Stimulated activated naive CD8-positive, alpha-beta T cell treated with anti-CD3 and anti-CD28 coated beads, Interleukin-15, Interleukin-2, amounts not matched to agents 100 ng/mL and 50 ng/mL, for 24 hours (primary cell): Measurements from ENCODE around the gene QSOX1.

Source experiments
- H3K27ac Mint-ChIP-seq: one replicate; pipeline ENCODE4 v1.8.0; 2021; ENCODE audit warnings: mild to moderate bottlenecking, mixed read lengths
- H3K27me3 Mint-ChIP-seq: one replicate; pipeline ENCODE4 v1.8.0; 2021; ENCODE audit warnings: mixed read lengths
- H3K36me3 Mint-ChIP-seq: one replicate; pipeline ENCODE4 v1.8.0; 2021; ENCODE audit warnings: low read depth, mixed read lengths
- H3K4me1 Mint-ChIP-seq: one replicate; pipeline ENCODE4 v1.8.0; 2021; ENCODE audit warnings: low read depth, mixed read lengths
- H3K4me3 Mint-ChIP-seq: one replicate; pipeline ENCODE4 v1.8.0; 2021; ENCODE audit warnings: mild to moderate bottlenecking, mixed read lengths
- H3K9me3 Mint-ChIP-seq: one replicate; pipeline ENCODE4 v1.8.0; 2021; ENCODE audit warnings: mixed read lengths

Gene QSOX1

GRCh38 chr1:180136331-180136967 is 18.2 kb upstream of the QSOX1 start:
- H3K9me3 Mint-ChIP-seq, result peaks cover 7% of the 10 kb centered on the region
- no peak overlapping the region for H3K4me3 Mint-ChIP-seq
- peaks cover 25% of the 10 kb centered on the region for H3K27me3 Mint-ChIP-seq
- no peaks in the 10 kb centered on the region for H3K36me3 Mint-ChIP-seq
- H3K4me1 Mint-ChIP-seq, result peaks cover 6% of the 10 kb centered on the region
- H3K27ac Mint-ChIP-seq, result no peak overlapping the region

DNA sequence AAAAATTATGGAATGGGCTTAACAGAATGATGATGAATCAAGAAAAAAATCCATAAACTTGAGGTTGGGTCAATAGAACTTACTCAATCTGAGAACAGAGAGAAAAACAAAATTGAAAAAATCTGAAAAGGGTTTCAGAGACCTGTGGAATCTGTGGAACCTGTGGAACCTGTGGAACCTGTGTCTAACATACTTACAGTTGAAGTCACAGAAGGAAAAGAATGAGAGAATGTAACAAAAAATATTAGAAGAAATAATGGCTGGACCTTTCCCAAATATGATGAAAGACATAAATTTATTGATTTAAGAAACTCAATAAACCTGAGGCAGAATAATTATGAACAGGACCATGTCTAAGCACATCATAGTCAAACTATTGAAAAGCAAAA is 17.7 kb upstream of the QSOX1 start:
- Mint-ChIP-seq H3K4me1 (peaks cover under 1% of the 10 kb centered on the region), H3K36me3 (no peaks in the 10 kb centered on the region), H3K27ac (no peak overlapping the region), H3K9me3 (peaks cover 7% of the 10 kb centered on the region), H3K4me3 (no peak overlapping the region), H3K27me3 (peaks cover 20% of the 10 kb centered on the region)

DNA sequence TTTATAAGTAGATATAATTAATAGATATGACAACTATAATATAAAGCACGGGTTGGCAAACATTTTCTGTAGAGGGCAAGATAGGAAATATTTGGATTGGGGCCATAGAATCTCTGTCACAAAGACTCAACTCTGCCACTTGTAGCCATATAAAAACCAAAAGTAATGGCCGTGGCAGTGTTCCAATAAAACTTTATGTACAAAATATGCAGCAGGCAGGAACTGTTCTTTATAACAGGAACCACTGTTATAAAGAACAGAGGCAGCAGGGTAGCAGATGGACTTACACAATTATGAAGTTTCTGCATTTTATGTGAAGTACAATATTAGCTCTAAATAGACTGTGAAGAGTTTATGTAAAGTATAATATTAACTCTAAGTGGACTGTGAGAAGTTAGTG is 16.9 kb upstream of the QSOX1 start:
- H3K27ac Mint-ChIP-seq, result no peak overlapping the region
- H3K9me3 Mint-ChIP-seq, result peaks cover 7% of the 10 kb centered on the region
- no peaks in the 10 kb centered on the region for H3K4me1 Mint-ChIP-seq
- peaks cover 19% of the 10 kb centered on the region for H3K27me3 Mint-ChIP-seq
- no peak overlapping the region for H3K4me3 Mint-ChIP-seq
- H3K36me3 Mint-ChIP-seq, result no peaks in the 10 kb centered on the region

- Mint-ChIP-seq H3K4me1 (no peaks in the 10 kb centered on the region), H3K27me3 (peaks cover 12% of the 10 kb centered on the region), H3K27ac (no peak overlapping the region), H3K4me3 (no peak overlapping the region), H3K9me3 (peaks cover 6% of the 10 kb centered on the region), H3K36me3 (no peaks in the 10 kb centered on the region)
These were observed 13.2 kb upstream of the QSOX1 start for GRCh38 chr1:180141381-180141934.

GRCh38 chr1:180143359-180143758 is 11.3 kb upstream of the QSOX1 start:
- H3K4me1 Mint-ChIP-seq, result no peaks in the 10 kb centered on the region
- no peak overlapping the region for H3K27ac Mint-ChIP-seq
- no peak overlapping the region for H3K4me3 Mint-ChIP-seq
- no peaks in the 10 kb centered on the region for H3K9me3 Mint-ChIP-seq
- peaks cover 4% of the 10 kb centered on the region for H3K27me3 Mint-ChIP-seq
- H3K36me3 Mint-ChIP-seq, result no peaks in the 10 kb centered on the region

- Mint-ChIP-seq H3K27me3 (peaks cover 4% of the 10 kb centered on the region), H3K4me3 (no peak overlapping the region), H3K9me3 (no peaks in the 10 kb centered on the region), H3K27ac (no peak overlapping the region), H3K36me3 (no peaks in the 10 kb centered on the region), H3K4me1 (no peaks in the 10 kb centered on the region)
These were observed 9.9 kb upstream of the QSOX1 start for GRCh38 chr1:180144659-180145357.

GRCh38 chr1:180145446-180145845 is 9.2 kb upstream of the QSOX1 start:
- no peak overlapping the region for H3K4me3 Mint-ChIP-seq
- H3K4me1 Mint-ChIP-seq, result no peaks in the 10 kb centered on the region
- no peaks in the 10 kb centered on the region for H3K36me3 Mint-ChIP-seq
- H3K27me3 Mint-ChIP-seq, result peaks cover 4% of the 10 kb centered on the region
- no peaks in the 10 kb centered on the region for H3K9me3 Mint-ChIP-seq
- no peak overlapping the region for H3K27ac Mint-ChIP-seq

- Mint-ChIP-seq H3K27ac (no peak overlapping the region), H3K9me3 (no peaks in the 10 kb centered on the region), H3K4me1 (peaks cover 14% of the 10 kb centered on the region), H3K36me3 (no peaks in the 10 kb centered on the region), H3K27me3 (no peaks in the 10 kb centered on the region), H3K4me3 (no peak overlapping the region)
These were observed 3.7 kb upstream of the QSOX1 start for GRCh38 chr1:180150982-180151381.

DNA sequence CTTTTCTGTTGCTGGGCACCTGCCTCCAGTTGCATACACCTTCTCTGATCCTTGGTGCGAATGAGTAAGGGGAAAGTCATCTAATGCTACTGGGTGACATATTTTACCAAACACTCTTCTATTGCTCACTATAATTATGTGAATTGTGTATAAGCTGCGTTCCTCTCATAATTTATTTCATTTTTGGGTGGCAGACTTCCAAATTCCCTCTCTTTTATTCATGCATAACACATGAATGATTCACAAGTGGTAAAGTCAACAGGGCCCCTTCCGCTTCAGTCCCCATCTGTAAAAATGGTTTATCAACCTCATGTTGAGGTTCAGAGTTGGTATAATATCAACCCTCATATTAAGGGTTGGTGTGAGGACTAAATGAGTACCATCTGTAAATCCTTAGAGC is 3.2 kb upstream of the QSOX1 start:
- Mint-ChIP-seq H3K27ac (no peak overlapping the region), H3K4me3 (no peak overlapping the region)

DNA sequence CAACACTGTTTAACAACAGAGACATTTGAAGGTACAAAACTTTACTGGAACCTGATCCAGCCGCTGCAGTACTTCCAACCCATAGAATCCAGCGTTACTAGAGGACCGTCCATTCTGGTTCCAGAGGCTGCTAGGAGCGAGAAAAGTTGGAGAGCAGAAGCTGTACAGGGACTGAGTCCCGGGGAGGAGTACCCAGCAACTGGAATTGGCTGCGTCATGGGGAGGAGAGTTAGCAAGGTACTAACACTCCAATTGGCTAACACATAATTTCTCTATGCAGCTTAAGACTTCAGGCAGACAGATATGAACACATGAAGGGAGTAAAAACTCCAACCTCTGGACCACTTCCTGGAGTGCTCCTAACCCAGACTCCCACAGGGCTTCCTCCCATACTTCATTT is 2.1 kb upstream of the QSOX1 start:
- Mint-ChIP-seq H3K4me1 (peaks cover 30% of the 10 kb centered on the region), H3K9me3 (no peaks in the 10 kb centered on the region), H3K4me3 (no peak overlapping the region), H3K27me3 (no peaks in the 10 kb centered on the region), H3K27ac (no peak overlapping the region), H3K36me3 (no peaks in the 10 kb centered on the region)

More for the DNA sequence above, 3.2 kb upstream of the QSOX1 start:
- Mint-ChIP-seq H3K9me3 (no peaks in the 10 kb centered on the region), H3K27me3 (no peaks in the 10 kb centered on the region), H3K4me1 (peaks cover 19% of the 10 kb centered on the region), H3K36me3 (no peaks in the 10 kb centered on the region)

DNA sequence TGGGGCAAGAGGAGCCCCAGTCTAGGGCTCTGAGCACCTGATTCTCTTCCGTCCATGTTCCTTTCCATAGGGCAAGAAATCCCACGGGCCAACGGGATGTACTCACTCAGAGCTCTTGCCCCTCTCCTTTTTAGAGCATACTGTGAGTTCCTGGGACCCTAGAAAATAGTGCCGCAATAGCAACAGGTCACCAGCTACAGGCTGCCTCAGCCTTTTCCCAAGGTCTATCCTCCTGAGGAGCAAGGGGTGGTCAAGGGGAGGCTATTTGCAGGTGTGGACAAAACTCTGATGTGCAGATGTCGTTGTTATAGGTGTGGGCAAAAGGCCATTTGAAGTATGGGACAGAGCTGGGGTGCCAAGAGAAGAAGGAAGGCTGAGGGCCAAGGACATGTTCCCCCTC is 1.6 kb upstream of the QSOX1 start:
- Mint-ChIP-seq H3K4me3 (peak overlapping the region; percentile 87), H3K27me3 (no peaks in the 10 kb centered on the region)

DNA sequence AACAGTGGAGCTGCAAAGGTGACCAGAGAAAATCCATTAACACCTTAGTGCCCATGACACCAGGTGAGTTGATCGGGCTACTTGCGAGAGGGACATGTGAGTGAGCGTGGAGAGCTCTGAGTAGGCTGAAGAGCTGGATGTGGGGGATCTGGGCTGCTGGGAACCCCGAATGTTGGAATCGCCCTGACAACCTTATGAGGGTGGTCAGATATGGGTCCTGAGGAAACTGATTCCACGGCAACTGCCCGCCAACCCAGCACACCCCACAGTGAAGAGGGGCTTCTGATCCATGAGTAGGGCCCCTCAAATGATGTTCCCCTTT is 705 bp upstream of the QSOX1 start:
- no peaks in the 10 kb centered on the region for H3K9me3 Mint-ChIP-seq
- H3K36me3 Mint-ChIP-seq, result peaks cover 6% of the 10 kb centered on the region
- peak overlapping the region; percentile 87 for H3K4me3 Mint-ChIP-seq
- peaks cover 33% of the 10 kb centered on the region for H3K4me1 Mint-ChIP-seq
- H3K27me3 Mint-ChIP-seq, result no peaks in the 10 kb centered on the region
- peak overlapping the region; percentile 68 for H3K27ac Mint-ChIP-seq

More for the DNA sequence above, 1.6 kb upstream of the QSOX1 start:
- peaks cover 30% of the 10 kb centered on the region for H3K4me1 Mint-ChIP-seq
- H3K9me3 Mint-ChIP-seq, result no peaks in the 10 kb centered on the region
- H3K36me3 Mint-ChIP-seq, result peaks cover 2% of the 10 kb centered on the region
- peak overlapping the region; percentile 68 for H3K27ac Mint-ChIP-seq

DNA sequence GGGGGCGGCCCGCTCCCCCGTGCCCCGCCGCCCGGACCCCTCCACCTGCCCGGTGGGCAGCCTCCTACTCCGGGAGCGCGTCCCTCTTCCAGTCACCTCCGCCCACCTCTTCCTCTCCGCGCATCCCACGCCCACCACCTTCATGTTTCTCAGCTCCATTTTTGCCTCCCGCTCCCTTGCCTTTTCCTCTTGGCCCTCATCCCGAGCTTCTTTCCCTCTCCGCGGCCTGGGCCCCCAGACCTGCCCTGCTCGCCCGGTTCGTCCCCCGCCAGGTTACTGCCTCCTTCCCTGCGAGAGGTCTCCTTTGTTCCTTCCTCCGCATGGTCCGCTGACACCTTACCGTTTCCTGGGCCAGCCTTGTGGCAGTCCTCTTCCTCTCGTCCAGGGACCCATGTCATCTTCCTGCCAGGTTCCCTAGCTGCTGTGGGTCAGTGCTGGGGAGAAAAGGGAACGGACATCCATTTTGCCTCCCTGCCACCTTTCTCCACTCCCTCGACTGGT is 563 bp downstream of the QSOX1 start:
- no peaks in the 10 kb centered on the region for H3K9me3 Mint-ChIP-seq
- H3K36me3 Mint-ChIP-seq, result peaks cover 6% of the 10 kb centered on the region
- H3K4me1 Mint-ChIP-seq, result peaks cover 33% of the 10 kb centered on the region
- H3K27me3 Mint-ChIP-seq, result no peaks in the 10 kb centered on the region
- H3K27ac Mint-ChIP-seq, result peak overlapping the region; percentile 94
- H3K4me3 Mint-ChIP-seq, result peak overlapping the region; percentile 92

DNA sequence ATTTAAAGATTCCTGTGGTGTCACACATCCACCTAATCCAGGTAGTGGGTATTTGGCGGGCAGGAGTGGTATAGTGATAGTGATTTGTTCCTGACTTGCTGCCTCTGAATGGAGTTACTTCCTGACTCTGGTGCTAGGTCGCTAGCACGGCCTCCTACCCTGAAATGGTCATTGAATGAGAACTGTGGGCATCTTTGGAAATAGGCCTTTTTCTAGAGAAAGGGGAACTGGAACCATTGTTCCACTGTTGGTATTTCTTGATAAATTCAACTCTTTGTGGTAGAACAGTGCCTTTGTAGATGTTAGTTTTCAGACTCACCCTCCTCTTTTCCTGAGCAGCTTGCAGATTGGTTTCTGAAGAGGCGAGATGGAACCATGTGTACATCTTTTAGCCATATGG is 1.5 kb downstream of the QSOX1 start:
- Mint-ChIP-seq H3K9me3 (no peaks in the 10 kb centered on the region), H3K27ac (no peak overlapping the region), H3K4me3 (peak overlapping the region; percentile 92), H3K36me3 (peaks cover 6% of the 10 kb centered on the region), H3K27me3 (no peaks in the 10 kb centered on the region), H3K4me1 (peaks cover 33% of the 10 kb centered on the region)

GRCh38 chr1:180156631-180157091 is 2.0 kb downstream of the QSOX1 start:
- Mint-ChIP-seq H3K27me3 (no peaks in the 10 kb centered on the region), H3K4me3 (peak overlapping the region; percentile 20), H3K36me3 (peaks cover 6% of the 10 kb centered on the region), H3K27ac (peak overlapping the region; percentile 41), H3K9me3 (no peaks in the 10 kb centered on the region), H3K4me1 (peaks cover 33% of the 10 kb centered on the region)
